ENCODE measurements around the gene HUNK.

HUNK gene

DNA sequence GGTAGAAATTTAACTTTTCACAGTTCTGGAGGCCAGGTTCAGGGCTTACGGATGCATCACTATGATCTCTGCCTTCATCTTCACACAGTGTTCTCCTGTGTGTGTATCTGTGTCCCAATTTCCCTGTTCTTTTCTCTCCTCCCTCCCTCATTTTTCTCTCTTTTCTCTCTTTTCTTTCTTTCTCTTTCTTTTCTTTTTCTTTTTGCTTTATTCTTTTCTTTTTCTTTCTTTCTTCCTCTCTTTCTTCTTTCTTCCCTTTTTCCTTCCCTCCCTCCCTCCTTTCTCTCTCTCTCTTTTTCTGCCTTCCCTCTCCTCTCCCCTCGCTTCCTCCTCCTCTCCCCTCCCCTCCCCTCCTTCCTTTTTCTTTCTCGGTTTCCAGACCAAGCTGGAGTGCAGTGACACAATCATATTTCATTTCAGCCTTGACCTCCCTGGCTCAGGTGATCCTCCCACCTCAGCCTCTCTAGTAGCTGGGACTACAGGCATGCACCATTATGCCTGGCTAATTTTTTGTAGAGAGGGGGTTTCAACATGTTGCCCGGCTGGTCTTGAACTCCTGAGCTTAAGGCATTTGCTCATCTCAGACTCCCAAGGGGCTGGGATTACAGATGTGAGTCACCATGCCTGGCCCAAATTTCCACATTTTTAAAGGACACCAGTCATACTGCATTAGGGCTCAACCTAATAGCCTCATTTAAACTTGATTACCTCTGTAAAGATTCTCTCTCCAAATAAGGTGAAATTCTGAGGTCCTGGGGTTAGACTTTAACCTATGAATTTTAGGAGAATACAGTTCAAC lies 115.9 kb downstream of the HUNK start:
- no peaks in the 10 kb centered on the region for H3K9me3 Mint-ChIP-seq
- H3K36me3 Mint-ChIP-seq (ENCODE audit: insufficient read depth): no peaks in the 10 kb centered on the region
- peaks cover 77% of the 10 kb centered on the region for H3K27me3 Mint-ChIP-seq
- H3K4me3 Mint-ChIP-seq: no peak overlapping the region
- H3K27ac Mint-ChIP-seq (ENCODE audit: low read depth): no peak overlapping the region
- DNase-seq (ENCODE audit: low spot score in 2 of 2): no peak
- no peak for ATAC-seq (replicated peaks; ENCODE audit: extremely low read depth, poor library complexity, severe bottlenecking)
- no peaks in the 10 kb centered on the region for H3K4me1 Mint-ChIP-seq

DNA sequence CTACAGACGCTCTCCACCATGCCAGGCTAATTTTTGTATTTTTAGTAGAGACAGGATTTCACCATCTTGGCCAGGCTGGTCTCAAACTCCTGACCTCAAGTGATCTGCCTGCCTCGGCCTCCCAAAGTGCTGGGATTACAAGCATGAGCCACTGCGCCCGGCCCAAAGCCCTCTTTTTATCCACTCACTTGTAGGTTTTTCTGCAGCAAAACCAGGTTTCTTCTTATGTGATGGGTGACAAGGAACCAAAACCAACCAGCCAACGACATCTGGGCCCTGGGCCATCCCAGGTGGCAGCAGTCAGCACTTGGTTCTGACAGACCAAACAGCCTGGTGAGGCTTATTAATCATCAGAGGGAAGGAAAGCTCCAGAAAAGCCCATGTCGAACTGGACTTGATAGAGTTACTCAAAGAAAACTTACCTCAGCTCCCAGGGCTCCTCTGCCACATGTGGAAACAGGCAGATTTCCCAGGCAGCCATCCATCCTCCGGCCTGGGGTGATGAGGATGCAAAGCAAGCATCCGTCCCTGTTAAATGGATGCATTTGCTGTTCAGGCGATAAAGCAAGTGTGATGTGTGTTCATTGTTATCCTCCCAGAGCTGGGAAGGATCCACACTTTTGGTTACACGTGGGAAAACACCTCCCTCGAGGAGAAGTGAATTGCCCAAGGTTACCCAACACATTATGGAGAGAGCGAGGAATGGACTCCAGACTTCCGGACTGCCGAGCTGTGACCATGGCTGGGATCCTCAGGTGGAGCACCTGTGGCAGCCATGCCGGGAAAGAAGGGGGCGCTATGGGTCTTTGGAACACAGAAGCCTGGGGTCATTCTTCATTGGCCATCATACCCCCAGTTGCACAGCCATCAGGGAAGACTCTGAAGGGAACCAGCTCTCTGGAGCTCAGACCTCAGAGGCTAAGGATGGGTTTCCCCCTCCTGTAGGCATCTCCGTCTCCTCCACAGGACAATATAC lies 118.8 kb downstream of the HUNK start:
- H3K4me1 Mint-ChIP-seq: no peaks in the 10 kb centered on the region
- H3K9me3 Mint-ChIP-seq: no peaks in the 10 kb centered on the region

DNA sequence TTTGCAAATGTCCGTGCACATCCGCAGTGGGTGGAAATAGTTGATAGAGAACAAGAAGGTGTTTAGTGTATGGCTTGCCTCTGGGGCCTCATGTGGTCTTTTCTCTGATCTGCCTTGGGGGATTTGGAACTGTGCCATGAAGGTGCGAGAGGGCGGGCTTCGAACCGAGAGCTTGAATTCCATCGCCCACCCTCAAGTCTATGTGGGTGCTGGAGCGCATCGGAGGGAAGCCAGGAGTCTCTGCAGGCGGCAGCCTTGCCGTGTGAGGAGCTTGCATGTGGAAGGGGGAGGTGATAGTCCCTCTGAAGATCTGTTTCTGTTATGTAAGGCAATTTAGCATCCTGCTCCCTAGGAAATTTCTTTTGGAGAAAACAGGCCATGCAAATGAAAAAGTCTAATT lies 119.6 kb downstream of the HUNK start:
- H3K27me3 Mint-ChIP-seq: peaks cover 46% of the 10 kb centered on the region
- no peak overlapping the region for H3K27ac Mint-ChIP-seq (ENCODE audit: low read depth)
- H3K4me1 Mint-ChIP-seq: no peaks in the 10 kb centered on the region
- DNase-seq (ENCODE audit: low spot score in 2 of 2): no peak
- H3K4me3 Mint-ChIP-seq: no peak overlapping the region
- no peaks in the 10 kb centered on the region for H3K9me3 Mint-ChIP-seq
- no peaks in the 10 kb centered on the region for H3K36me3 Mint-ChIP-seq (ENCODE audit: insufficient read depth)
- ATAC-seq (replicated peaks; ENCODE audit: extremely low read depth, poor library complexity, severe bottlenecking): no peak

More for the DNA sequence above, 118.8 kb downstream of the HUNK start:
- ATAC-seq (replicated peaks; ENCODE audit: extremely low read depth, poor library complexity, severe bottlenecking): no peak
- no peak overlapping the region for H3K4me3 Mint-ChIP-seq
- DNase-seq (ENCODE audit: low spot score in 2 of 2): no peak
- no peak overlapping the region for H3K27ac Mint-ChIP-seq (ENCODE audit: low read depth)
- no peaks in the 10 kb centered on the region for H3K36me3 Mint-ChIP-seq (ENCODE audit: insufficient read depth)
- peaks cover 54% of the 10 kb centered on the region for H3K27me3 Mint-ChIP-seq

DNA sequence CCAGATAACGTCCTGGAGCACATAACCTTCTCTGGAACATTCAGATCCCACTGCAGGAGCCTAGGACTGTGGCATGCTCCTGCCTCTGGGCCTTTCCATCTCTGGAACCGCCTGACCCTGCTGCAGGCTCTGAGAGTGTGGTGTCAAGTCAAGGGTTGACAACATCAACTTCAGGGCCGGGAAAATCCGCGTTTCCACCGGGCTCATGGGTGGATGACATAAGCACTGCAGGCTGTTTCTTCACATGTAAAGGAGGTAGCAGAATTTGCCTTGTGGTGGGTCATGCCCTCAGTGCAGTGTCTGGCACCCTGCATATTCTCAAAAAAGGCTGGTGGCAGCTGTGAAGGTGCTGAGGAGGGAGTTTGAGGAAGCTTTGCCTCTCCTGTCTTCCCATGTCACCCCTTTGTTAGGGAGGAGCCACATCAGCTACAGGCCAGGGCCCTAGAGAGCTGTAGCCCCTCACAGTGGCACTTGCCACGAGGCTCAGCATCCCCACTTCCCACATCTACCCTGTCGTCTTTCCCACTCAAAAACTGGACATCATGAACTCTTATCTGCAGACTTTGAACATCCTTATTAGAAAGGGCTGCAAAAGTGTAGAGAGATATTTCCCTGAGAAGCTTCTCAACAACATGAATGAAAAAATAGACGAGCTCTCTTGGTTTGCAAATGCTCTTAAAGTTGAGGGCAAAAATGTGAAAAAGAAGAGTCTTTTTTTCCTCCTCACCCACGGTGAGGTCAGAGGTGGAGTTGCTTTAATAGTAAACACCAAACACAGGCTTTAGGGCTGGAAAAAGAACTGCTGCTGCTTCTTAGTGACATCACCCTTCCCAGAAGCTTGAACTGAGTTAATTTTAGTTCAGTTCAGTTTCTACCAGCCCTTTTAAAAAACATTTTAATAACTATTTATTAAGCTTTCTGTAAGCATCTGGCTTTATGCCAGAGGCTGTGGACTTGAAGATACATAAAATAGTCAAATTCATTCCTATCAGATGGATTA lies 121.3 kb downstream of the HUNK start:
- Mint-ChIP-seq H3K4me1 (no peaks in the 10 kb centered on the region), H3K4me3 (no peak overlapping the region), H3K27ac (ENCODE audit: low read depth) (no peak overlapping the region), H3K27me3 (peaks cover 47% of the 10 kb centered on the region), H3K36me3 (ENCODE audit: insufficient read depth) (no peaks in the 10 kb centered on the region), H3K9me3 (no peaks in the 10 kb centered on the region)
- DNase-seq (ENCODE audit: low spot score in 2 of 2) (no peak), ATAC-seq (replicated peaks; ENCODE audit: extremely low read depth, poor library complexity, severe bottlenecking) (no peak)

GRCh38 chr21:31997191-31997590 lies 124.4 kb downstream of the HUNK start:
- ATAC-seq (replicated peaks; ENCODE audit: extremely low read depth, poor library complexity, severe bottlenecking): no peak
- no peak overlapping the region for H3K4me3 Mint-ChIP-seq
- DNase-seq (ENCODE audit: low spot score in 2 of 2): no peak
- H3K4me1 Mint-ChIP-seq: no peaks in the 10 kb centered on the region
- H3K27me3 Mint-ChIP-seq: peaks cover 32% of the 10 kb centered on the region
- no peaks in the 10 kb centered on the region for H3K9me3 Mint-ChIP-seq
- no peaks in the 10 kb centered on the region for H3K36me3 Mint-ChIP-seq (ENCODE audit: insufficient read depth)
- no peak overlapping the region for H3K27ac Mint-ChIP-seq (ENCODE audit: low read depth)

- DNase-seq (ENCODE audit: low spot score in 2 of 2) (no peak), ATAC-seq (replicated peaks; ENCODE audit: extremely low read depth, poor library complexity, severe bottlenecking) (no peak)
- H3K9me3 Mint-ChIP-seq: no peaks in the 10 kb centered on the region
- no peaks in the 10 kb centered on the region for H3K36me3 Mint-ChIP-seq (ENCODE audit: insufficient read depth)
- H3K4me3 Mint-ChIP-seq: no peak overlapping the region
- no peak overlapping the region for H3K27ac Mint-ChIP-seq (ENCODE audit: low read depth)
- peaks cover 15% of the 10 kb centered on the region for H3K27me3 Mint-ChIP-seq
- no peaks in the 10 kb centered on the region for H3K4me1 Mint-ChIP-seq
These were observed 127.1 kb downstream of the HUNK start for GRCh38 chr21:31999810-32000468.

- H3K27me3 Mint-ChIP-seq: peaks cover 15% of the 10 kb centered on the region
- DNase-seq (ENCODE audit: low spot score in 2 of 2) (no peak), ATAC-seq (replicated peaks; ENCODE audit: extremely low read depth, poor library complexity, severe bottlenecking) (no peak)
- H3K27ac Mint-ChIP-seq (ENCODE audit: low read depth): no peak overlapping the region
- no peak overlapping the region for H3K4me3 Mint-ChIP-seq
- no peaks in the 10 kb centered on the region for H3K36me3 Mint-ChIP-seq (ENCODE audit: insufficient read depth)
- no peaks in the 10 kb centered on the region for H3K9me3 Mint-ChIP-seq
- H3K4me1 Mint-ChIP-seq: no peaks in the 10 kb centered on the region
These were observed 128.6 kb downstream of the HUNK start for GRCh38 chr21:32001390-32001789.

DNA sequence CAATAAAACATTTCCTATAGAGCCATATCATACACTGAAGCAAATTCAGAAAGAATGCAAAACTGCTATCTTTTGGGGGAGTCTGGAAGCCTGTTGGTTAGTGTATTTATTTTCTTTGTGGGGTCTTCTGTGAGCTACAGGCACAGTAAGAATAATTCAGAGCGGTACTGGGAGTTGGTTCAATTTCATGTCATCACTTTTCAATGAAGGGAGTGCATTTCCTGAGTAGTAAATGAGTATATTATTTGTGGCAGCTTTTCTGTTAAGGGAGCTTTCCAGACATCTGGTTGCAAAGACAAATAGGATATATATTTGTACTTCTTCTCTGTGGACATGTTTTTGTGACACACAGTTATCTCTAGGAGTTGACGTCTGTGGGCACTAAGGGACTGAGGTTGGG lies 130.6 kb downstream of the HUNK start:
- Mint-ChIP-seq H3K9me3 (no peaks in the 10 kb centered on the region), H3K4me1 (no peaks in the 10 kb centered on the region), H3K36me3 (ENCODE audit: insufficient read depth) (no peaks in the 10 kb centered on the region), H3K27me3 (peaks cover 15% of the 10 kb centered on the region), H3K4me3 (no peak overlapping the region), H3K27ac (ENCODE audit: low read depth) (no peak overlapping the region)
- DNase-seq (ENCODE audit: low spot score in 2 of 2) (no peak), ATAC-seq (replicated peaks; ENCODE audit: extremely low read depth, poor library complexity, severe bottlenecking) (no peak)

DNA sequence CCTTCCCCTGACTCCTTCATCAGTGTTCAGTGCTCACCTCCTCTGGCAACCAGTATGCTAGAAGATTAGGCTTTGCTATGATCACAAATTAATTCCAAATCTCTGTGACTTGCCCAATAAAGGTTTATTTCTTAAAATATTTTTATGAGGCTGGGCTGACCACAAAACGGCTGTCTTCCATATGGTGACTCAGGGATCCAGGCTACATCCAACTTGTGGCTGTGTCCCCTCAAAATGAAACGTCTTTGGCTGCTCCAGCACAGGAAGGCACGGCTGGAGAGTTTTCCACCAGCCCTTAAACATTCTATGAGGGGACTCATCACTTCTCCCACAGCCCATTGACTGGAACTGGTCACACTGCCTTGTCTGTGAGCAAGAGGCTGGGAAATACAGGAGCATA lies 131.5 kb downstream of the HUNK start:
- ATAC-seq (replicated peaks; ENCODE audit: extremely low read depth, poor library complexity, severe bottlenecking) (no peak), DNase-seq (ENCODE audit: low spot score in 2 of 2) (no peak)
- no peaks in the 10 kb centered on the region for H3K36me3 Mint-ChIP-seq (ENCODE audit: insufficient read depth)
- peaks cover 9% of the 10 kb centered on the region for H3K27me3 Mint-ChIP-seq
- no peak overlapping the region for H3K4me3 Mint-ChIP-seq
- no peaks in the 10 kb centered on the region for H3K4me1 Mint-ChIP-seq
- peaks cover 6% of the 10 kb centered on the region for H3K9me3 Mint-ChIP-seq
- no peak overlapping the region for H3K27ac Mint-ChIP-seq (ENCODE audit: low read depth)

- H3K9me3 Mint-ChIP-seq: peaks cover 6% of the 10 kb centered on the region
- peaks cover 23% of the 10 kb centered on the region for H3K27me3 Mint-ChIP-seq
- DNase-seq (ENCODE audit: low spot score in 2 of 2): no peak
These were observed 134.6 kb downstream of the HUNK start for GRCh38 chr21:32007456-32007855.

DNA sequence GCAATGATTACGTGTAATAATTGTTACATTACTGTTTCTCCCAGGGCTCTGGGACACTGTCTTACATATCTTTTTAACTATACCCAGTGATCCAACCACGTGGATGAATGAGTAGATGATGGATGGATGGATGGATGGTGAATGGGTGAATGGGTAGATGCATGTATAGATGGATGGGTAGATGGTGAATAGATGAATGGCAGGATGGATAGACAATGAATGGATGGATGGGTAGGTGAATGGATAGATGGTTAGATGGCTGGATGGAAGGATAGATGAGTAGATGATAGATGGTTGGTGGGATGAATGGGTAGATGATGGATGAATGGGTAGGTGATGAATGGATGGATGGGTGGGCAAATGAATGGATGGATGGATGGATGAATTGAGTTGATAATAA lies 135.9 kb downstream of the HUNK start:
- Mint-ChIP-seq H3K36me3 (ENCODE audit: insufficient read depth) (no peaks in the 10 kb centered on the region), H3K27ac (ENCODE audit: low read depth) (no peak overlapping the region), H3K9me3 (peaks cover 6% of the 10 kb centered on the region), H3K4me3 (no peak overlapping the region), H3K4me1 (no peaks in the 10 kb centered on the region), H3K27me3 (peaks cover 23% of the 10 kb centered on the region)
- no peak for DNase-seq (ENCODE audit: low spot score in 2 of 2)
- no peak for ATAC-seq (replicated peaks; ENCODE audit: extremely low read depth, poor library complexity, severe bottlenecking)

More at GRCh38 chr21:32007456-32007855, 134.6 kb downstream of the HUNK start:
- Mint-ChIP-seq H3K27ac (ENCODE audit: low read depth) (no peak overlapping the region), H3K4me3 (no peak overlapping the region), H3K36me3 (ENCODE audit: insufficient read depth) (no peaks in the 10 kb centered on the region), H3K4me1 (no peaks in the 10 kb centered on the region)
- ATAC-seq (replicated peaks; ENCODE audit: extremely low read depth, poor library complexity, severe bottlenecking): no peak
